BLaER1 (cell line): Measurements from ENCODE around the gene NID2.

Experiments used
- H3K27ac ChIP-seq: shearing (Covaris generic); formaldehyde crosslinking; 2 replicates; pipeline ENCODE4 v1.8.1; 2022
- H3K27me3 ChIP-seq: shearing (Covaris generic); formaldehyde crosslinking; 2 replicates; pipeline ENCODE4 v1.8.1; 2022
- H3K36me3 ChIP-seq: shearing (Covaris generic); formaldehyde crosslinking; 2 replicates; pipeline ENCODE4 v1.8.1; 2022
- H3K4me1 ChIP-seq: shearing (Covaris generic); formaldehyde crosslinking; 2 replicates; pipeline ENCODE4 v1.8.1; 2022
- H3K4me2 ChIP-seq: shearing (Covaris generic); formaldehyde crosslinking; 2 replicates; pipeline ENCODE4 v1.8.1; 2022
- H3K4me3 ChIP-seq: shearing (Covaris generic); formaldehyde crosslinking; 2 replicates; pipeline ENCODE4 v1.8.1; 2022
- H3K9ac ChIP-seq: shearing (Covaris generic); formaldehyde crosslinking; 2 replicates; pipeline ENCODE4 v1.8.1; 2022
- H3K9me3 ChIP-seq: shearing (Covaris generic); formaldehyde crosslinking; 2 replicates; pipeline ENCODE4 v1.8.1; 2022
- H4K20me1 ChIP-seq: shearing (Covaris generic); formaldehyde crosslinking; 2 replicates; pipeline ENCODE4 v1.8.1; 2022
- Cebpa-rat ChIP-seq: shearing (Covaris generic); IDR thresholded peaks from 2 replicates; pipeline ENCODE4 v1.8.1; 2022

The NID2 gene

DNA sequence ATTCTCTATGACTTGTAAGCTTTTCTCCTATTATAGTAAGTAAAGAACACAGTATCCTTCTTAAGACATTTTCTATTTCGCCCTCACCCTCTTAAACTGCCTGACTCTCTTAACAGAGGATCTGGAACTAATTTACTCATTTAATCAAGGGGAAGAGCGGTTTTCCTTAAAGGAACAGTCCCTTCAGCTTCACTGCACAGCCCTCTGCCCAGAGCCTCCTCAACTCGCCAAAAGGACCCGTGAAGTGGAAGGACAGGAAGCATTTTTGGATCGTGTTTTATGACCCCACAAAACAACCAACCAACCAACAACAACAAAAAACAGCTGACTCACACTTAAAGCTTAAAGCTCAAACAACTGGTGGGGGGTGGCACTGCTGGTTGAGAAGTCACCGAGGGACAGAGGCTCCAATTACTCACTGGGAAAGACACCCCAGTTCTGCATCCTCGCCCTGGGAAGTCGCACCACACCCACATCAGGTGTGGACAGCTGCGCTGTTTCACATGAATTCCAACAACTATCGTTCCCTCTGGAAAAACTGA is 35.7 kb downstream of the NID2 start:
- TF ChIP-seq Cebpa-rat, result no peak
- Histone ChIP-seq H3K36me3 (peaks cover 94% of the 10 kb centered on the region), H3K4me3 (no peak overlapping the region), H4K20me1 (no peaks in the 10 kb centered on the region), H3K27me3 (no peaks in the 10 kb centered on the region), H3K9ac (no peak overlapping the region), H3K27ac (0 out of 2 replicates have a peak overlapping the region, but pooled peaks have one; percentile 10), H3K9me3 (no peaks in the 10 kb centered on the region), H3K4me2 (no peak overlapping the region), H3K4me1 (no peaks in the 10 kb centered on the region)

DNA sequence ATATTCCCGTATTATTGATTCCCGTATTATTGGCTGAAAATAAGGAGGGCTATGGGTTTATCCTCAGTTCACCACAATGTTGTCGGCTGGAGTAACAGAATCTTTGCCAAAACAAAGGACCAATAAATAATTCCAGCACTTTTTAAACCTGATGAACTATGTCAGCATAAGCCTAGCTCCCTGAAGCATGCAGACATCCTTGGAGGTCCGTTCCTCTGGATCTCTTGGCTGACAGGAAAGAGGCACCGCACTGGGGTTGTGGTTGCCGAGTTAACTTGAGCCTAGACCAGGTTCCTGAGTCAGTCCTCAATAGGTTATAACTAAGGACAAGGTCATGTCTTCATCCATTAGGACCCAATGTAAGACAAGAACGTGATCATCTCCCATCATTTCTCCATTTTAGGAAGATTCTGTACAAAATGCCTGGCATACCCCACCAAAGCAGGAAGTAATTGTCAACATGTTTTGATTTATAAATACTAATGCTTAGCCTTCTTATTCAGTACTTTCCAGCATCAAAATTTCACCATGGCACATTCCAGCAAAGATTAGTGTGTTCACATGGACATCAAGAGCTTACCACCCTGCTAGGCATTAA is 36.6 kb downstream of the NID2 start:
- no peak for TF ChIP-seq Cebpa-rat
- Histone ChIP-seq H3K36me3 (peaks cover 94% of the 10 kb centered on the region), H3K4me3 (no peak overlapping the region), H3K4me2 (no peak overlapping the region), H3K27me3 (no peaks in the 10 kb centered on the region), H4K20me1 (no peaks in the 10 kb centered on the region), H3K9me3 (no peaks in the 10 kb centered on the region), H3K27ac (no peak overlapping the region), H3K4me1 (no peaks in the 10 kb centered on the region), H3K9ac (no peak overlapping the region)

DNA sequence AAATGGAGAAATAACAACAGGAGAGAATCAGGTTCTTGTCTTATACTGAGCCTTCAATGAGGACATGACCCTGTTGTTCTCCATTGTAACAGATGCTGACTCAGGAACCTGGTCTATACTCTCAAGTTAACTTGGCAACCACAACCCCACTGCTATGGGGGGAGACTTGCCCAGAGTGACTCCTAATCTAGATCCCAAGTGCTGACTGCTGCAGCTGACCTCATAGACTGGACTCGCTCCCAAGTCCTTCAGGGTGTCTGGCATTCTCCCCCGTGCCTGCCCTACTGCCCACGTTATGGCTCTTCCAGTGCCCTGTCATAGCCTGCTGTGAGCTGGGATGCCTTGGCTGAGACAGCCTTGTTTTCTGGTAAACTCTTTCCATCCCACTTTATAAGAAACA is 37.1 kb downstream of the NID2 start:
- Histone ChIP-seq H4K20me1 (no peaks in the 10 kb centered on the region), H3K36me3 (peaks cover 94% of the 10 kb centered on the region), H3K9me3 (peaks cover 4% of the 10 kb centered on the region; the same call in 1 of the 2 replicates), H3K4me3 (no peak overlapping the region), H3K27me3 (no peaks in the 10 kb centered on the region), H3K27ac (no peak overlapping the region), H3K4me1 (no peaks in the 10 kb centered on the region), H3K9ac (no peak overlapping the region), H3K4me2 (no peak overlapping the region)
- TF ChIP-seq Cebpa-rat, result no peak

DNA sequence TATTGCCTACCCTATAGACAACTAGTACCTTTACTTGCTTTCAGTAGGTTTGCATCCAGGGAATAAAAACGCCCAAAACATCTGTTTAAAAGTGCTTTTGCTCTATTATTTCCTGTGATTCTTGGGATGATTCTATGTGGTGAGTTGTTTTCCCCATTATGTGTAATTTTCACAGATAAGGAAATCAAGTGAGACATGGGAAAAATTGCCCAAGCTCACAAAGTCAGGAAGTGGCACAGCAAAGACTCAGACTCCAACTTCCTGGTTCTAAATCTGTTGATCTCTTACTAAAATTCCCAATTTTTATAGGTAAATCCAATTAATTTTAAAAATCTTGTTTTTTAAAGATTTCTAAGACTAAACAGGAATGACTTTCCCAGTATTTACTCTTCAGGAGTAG is 39.0 kb downstream of the NID2 start:
- Histone ChIP-seq H3K27ac (no peak overlapping the region), H3K9ac (no peak overlapping the region), H3K36me3 (peaks cover 95% of the 10 kb centered on the region), H4K20me1 (no peaks in the 10 kb centered on the region), H3K27me3 (no peaks in the 10 kb centered on the region), H3K4me1 (no peaks in the 10 kb centered on the region), H3K4me3 (no peak overlapping the region), H3K9me3 (peaks cover 19% of the 10 kb centered on the region), H3K4me2 (no peak overlapping the region)
- no peak for TF ChIP-seq Cebpa-rat

DNA sequence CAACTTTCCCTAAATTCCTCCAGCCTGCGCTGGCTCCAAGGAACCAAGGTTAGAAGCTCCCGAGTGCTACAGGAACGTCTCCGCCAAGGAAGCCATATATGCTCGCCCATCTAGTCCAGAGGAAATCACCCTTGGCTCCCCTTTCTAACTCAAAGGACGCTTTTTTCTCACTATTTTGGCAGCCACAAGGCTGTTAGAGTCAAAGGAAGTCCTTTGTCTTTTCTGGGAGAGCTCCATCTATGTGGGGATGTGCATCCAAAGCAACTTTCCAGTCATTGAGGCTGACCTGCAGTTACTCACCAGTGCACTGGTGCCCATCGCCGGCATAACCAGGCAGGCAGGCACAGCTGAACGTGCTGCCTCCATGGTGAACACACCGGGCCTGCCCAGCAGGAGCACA is 42.0 kb downstream of the NID2 start:
- Histone ChIP-seq H3K9me3 (peaks cover 34% of the 10 kb centered on the region), H3K9ac (no peak overlapping the region), H3K27ac (no peak overlapping the region), H3K4me3 (no peak overlapping the region), H3K27me3 (no peaks in the 10 kb centered on the region), H3K4me2 (no peak overlapping the region), H3K36me3 (peaks cover 93% of the 10 kb centered on the region), H4K20me1 (no peaks in the 10 kb centered on the region), H3K4me1 (peaks cover 23% of the 10 kb centered on the region)
- no peak for TF ChIP-seq Cebpa-rat

DNA sequence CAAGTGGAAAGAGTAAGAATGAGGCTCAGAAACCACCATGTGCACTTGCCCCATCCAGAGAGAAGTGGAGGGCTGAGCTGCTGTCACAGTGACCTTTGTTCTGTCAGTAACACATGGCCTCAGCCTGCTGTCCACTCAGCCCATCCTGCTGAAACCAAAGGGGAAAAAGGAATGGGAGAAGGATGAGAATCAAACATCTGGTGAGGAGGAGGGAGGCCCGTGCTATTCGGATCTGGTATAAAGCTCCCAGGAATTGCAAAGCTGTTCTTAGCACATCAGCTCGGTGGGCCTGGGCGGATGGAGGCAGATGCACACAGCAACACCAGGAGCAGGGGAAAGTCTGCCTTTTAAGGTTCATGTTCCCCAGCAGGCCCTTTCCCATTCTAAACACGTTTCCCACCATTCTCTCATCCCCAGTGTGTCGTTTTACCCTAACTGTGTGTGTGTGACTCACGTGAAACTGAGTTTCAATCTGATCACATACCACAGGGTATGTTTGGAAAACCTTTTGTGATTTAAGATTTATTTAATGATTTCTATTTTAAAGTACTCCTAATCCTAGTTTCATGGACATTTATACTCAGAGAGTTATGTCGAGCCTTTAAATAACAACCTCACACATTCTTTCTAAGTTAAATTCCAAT is 42.7 kb downstream of the NID2 start:
- Histone ChIP-seq H3K4me1 (peaks cover 30% of the 10 kb centered on the region), H3K27me3 (no peaks in the 10 kb centered on the region), H3K4me2 (no peak overlapping the region), H3K36me3 (peaks cover 85% of the 10 kb centered on the region), H3K27ac (no peak overlapping the region), H3K9ac (no peak overlapping the region), H4K20me1 (no peaks in the 10 kb centered on the region), H3K9me3 (peaks cover 34% of the 10 kb centered on the region), H3K4me3 (no peak overlapping the region)
- TF ChIP-seq Cebpa-rat, result no peak

DNA sequence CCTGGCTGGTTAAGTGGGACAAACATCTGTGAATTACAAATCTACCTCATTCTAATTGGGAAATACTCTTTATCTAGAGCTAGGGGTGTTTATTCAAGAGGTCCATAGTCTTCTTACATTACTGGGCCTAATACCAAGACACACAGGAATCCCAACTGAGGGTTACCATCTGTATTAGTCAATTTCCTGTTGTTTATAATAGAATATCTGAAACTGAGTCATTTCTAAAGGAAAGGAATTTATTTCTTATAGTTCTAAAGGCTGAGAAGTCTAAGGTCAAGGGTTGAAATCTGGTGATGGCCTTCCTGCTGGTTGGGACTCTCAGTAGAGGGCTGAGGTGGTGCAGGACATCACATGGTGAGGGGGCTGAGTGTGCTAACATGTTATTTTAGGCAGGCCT is 43.5 kb downstream of the NID2 start:
- H3K36me3 ChIP-seq, result peaks cover 78% of the 10 kb centered on the region
- no peak overlapping the region for H3K27ac ChIP-seq
- H4K20me1 ChIP-seq, result no peaks in the 10 kb centered on the region
- no peak overlapping the region for H3K9ac ChIP-seq
- TF ChIP-seq Cebpa-rat, result no peak
- H3K9me3 ChIP-seq, result peaks cover 34% of the 10 kb centered on the region
- peaks cover 38% of the 10 kb centered on the region for H3K4me1 ChIP-seq
- H3K4me2 ChIP-seq, result no peak overlapping the region
- H3K27me3 ChIP-seq, result no peaks in the 10 kb centered on the region
- H3K4me3 ChIP-seq, result no peak overlapping the region

DNA sequence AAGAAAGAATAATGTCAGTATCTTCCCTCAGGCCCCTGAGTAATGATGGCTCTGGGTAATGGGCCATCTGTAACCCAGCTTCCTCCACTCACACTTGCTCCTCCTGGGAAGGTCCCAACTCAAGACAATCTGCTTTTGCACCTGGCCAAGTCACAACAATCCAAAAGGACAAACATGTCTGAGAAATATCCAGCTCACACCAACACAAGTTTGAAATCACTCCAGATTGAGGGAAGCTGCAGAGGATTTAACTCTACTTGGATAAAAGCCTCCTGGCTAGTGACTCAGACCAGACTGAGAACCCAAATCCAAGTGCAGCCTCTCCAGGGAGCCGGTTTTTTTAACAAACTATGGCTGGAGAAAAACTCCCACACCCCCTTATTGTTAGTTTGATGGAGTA is 45.3 kb downstream of the NID2 start:
- Histone ChIP-seq H3K36me3 (peaks cover 82% of the 10 kb centered on the region), H3K4me3 (no peak overlapping the region), H3K9ac (no peak overlapping the region), H3K9me3 (peaks cover 41% of the 10 kb centered on the region), H4K20me1 (no peaks in the 10 kb centered on the region), H3K4me1 (peaks cover 56% of the 10 kb centered on the region), H3K27ac (peak overlapping the region; percentile 80), H3K27me3 (no peaks in the 10 kb centered on the region), H3K4me2 (peak overlapping the region; percentile 85)
- no peak for TF ChIP-seq Cebpa-rat

DNA sequence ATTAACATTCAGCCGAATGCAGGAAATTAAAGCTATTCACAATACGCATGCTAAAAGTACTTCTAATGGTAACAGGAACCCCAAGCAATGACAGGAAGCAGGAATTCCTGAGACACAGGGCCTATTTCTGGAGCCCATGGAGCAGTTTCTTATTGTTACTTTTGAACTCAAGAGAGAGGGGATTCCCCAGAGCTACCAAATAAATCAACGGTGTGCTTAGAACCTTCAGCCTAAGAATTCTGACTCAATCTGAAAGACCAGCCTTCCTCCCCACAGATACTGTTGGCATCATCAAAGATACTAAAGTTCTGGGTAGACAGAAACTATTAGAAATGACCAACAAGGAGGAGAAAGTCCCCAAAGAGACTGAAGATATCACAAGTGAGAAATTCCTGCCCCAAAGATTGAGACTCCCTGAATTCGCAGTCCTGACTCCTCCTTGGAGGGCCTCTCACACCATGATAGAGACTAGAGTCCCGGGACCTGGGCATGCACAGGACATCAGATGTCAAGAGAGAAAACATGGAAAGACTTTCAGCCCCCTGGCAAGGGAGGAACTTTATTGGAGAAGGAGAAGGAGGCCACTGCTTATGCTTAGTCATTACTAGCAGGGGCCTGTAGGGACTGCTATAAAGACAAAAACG is 46.8 kb downstream of the NID2 start:
- Histone ChIP-seq H3K4me1 (peaks cover 71% of the 10 kb centered on the region), H3K4me2 (peak overlapping the region; percentile 85), H3K9ac (peak overlapping the region; percentile 61)

More for the DNA sequence above, 46.8 kb downstream of the NID2 start:
- peak overlapping the region; percentile 80 for H3K27ac ChIP-seq
- H3K36me3 ChIP-seq, result peaks cover 82% of the 10 kb centered on the region
- peak overlapping the region; percentile 37 for H3K4me3 ChIP-seq
- no peaks in the 10 kb centered on the region for H4K20me1 ChIP-seq
- no peaks in the 10 kb centered on the region for H3K27me3 ChIP-seq
- peaks cover 44% of the 10 kb centered on the region for H3K9me3 ChIP-seq
- no peak for TF ChIP-seq Cebpa-rat
